Erythroblast (primary cell): ENCODE measurements around the gene APOL2.

Experiments
- GATA1 ChIP-seq: IDR thresholded peaks from 2 replicates; pipeline ENCODE4 v1.6.1; 2011; ENCODE audit warnings: low read depth, mild to moderate bottlenecking, control low read depth, low read length, moderate library complexity
- POLR2A ChIP-seq: IDR thresholded peaks from 2 replicates; pipeline ENCODE4 v1.6.1; 2011; ENCODE audit warnings: mild to moderate bottlenecking, low read length

DNA sequence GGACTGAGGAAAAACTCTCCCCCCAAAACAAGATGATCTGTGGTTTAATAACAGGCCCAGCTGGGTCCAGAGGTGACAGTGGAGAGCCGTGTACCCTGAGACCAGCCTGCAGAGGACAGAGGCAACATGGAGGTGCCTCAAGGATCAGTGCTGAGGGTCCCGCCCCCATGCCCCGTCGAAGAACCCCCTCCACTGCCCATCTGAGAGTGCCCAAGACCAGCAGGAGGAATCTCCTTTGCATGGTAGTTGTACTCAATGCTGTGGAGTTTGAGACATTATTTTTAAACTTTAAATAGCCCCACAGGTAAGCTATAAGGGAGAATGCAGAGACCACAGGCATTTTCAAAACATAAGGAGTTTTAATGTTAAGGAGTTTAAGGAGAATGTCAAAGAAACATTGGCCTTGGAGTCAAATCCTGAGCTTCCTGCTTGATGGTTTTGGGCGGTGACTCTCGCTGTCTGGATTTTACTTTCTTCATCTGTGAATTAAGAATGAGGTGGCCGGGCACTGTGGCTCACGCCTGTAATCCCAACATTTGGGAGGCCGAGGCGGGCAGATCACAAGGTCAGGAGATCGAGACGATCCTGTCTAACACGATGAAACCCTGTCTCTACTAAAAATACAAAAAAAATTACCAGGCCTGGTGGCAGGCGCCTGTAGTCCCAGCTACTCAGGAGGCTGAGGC lies 20.4 kb upstream of the APOL2 start:
- TF ChIP-seq POLR2A (no peak), GATA1 (no peak)
